Stimulated activated CD8-positive, alpha-beta memory T cell treated with anti-CD3 and anti-CD28 coated beads, Interleukin-12 subunit alpha, Interleukin-12 subunit beta, amount 100 ng/mL, for 4 hours (primary cell): ENCODE measurements around the gene RAMP3.
A peak's percentile ranks its signal among the peaks of the same experiment; 100 is the strongest.
"Not testable (repeated sequence)": the region's sequence is repeated elsewhere in the genome, so short reads cannot be mapped to it uniquely, and the experiment has no call there.

Experiments
- DNase-seq: peaks from one replicate; pipeline ENCODE4 v3.0.0-alpha.2; 2020; ENCODE audit warnings: low read depth

RAMP3 gene

GRCh38 chr7:45157653-45158401 is at the start of gene RAMP3:
RAMP3 (plus strand) TSS chr7:45157791; CDS start chr7:45157829, 38 bp downstream.
- DNase-seq: no peak

- no peak for DNase-seq
Observed at GRCh38 chr7:45108863-45109262, 48.7 kb upstream of the RAMP3 start.

GRCh38 chr7:45111298-45112223 is 46.0 kb upstream of the RAMP3 start, which contains the start of gene TBRG4:
TBRG4 (minus strand) TSS chr7:45111697; CDS start chr7:45109237, 2,460 bp downstream.
- peak; percentile 90 for DNase-seq

GRCh38 chr7:45112648-45113047 is 44.9 kb upstream of the RAMP3 start:
- DNase-seq: no peak

GRCh38 chr7:45114257-45114656 is 43.3 kb upstream of the RAMP3 start:
- DNase-seq: not testable (repeated sequence)

- DNase-seq: no peak
Observed at GRCh38 chr7:45114926-45115325, 42.7 kb upstream of the RAMP3 start.

GRCh38 chr7:45116048-45116447 is 41.5 kb upstream of the RAMP3 start:
- no peak for DNase-seq

- DNase-seq: no peak
Observed at GRCh38 chr7:45117582-45117981, 40.0 kb upstream of the RAMP3 start.

- no peak for DNase-seq
Observed at GRCh38 chr7:45118292-45118691, 39.3 kb upstream of the RAMP3 start.

GRCh38 chr7:45118889-45119331 is 38.7 kb upstream of the RAMP3 start:
- DNase-seq: no peak

- no peak for DNase-seq
Observed at GRCh38 chr7:45119550-45119949, 38.0 kb upstream of the RAMP3 start.

GRCh38 chr7:45122975-45123860 is 34.4 kb upstream of the RAMP3 start:
- no peak for DNase-seq

GRCh38 chr7:45123913-45124710 is 33.5 kb upstream of the RAMP3 start:
- DNase-seq: no peak

GRCh38 chr7:45125193-45125904 is 32.2 kb upstream of the RAMP3 start:
- DNase-seq: no peak

GRCh38 chr7:45126201-45126600 is 31.4 kb upstream of the RAMP3 start:
- no peak for DNase-seq

- DNase-seq: no peak
Observed at GRCh38 chr7:45126920-45127319, 30.7 kb upstream of the RAMP3 start.

- no peak for DNase-seq
Observed at GRCh38 chr7:45129181-45129800, 28.3 kb upstream of the RAMP3 start.

GRCh38 chr7:45129906-45130305 is 27.7 kb upstream of the RAMP3 start:
- DNase-seq: no peak

- DNase-seq: no peak
Observed at GRCh38 chr7:45130910-45131309, 26.7 kb upstream of the RAMP3 start.

- no peak for DNase-seq
Observed at GRCh38 chr7:45131891-45132290, 25.7 kb upstream of the RAMP3 start.
